Astrocyte (in vitro differentiated cells and primary cell): ENCODE results near the gene AOC3. TPM values are rescaled to one million over a fixed set of nuclear protein-coding genes. Genes with fewer than 3 reads are reported as not detected.
"Not testable (repeated sequence)": the region's sequence is repeated elsewhere in the genome, so short reads cannot be mapped to it uniquely, and the experiment has no call there.

Experiments
- DNase-seq: peaks from one replicate; pipeline ENCODE4 v3.0.0-alpha.2; 2010; ENCODE audit warnings: low read depth
- FAIRE-seq: peaks from 2 replicates; lab custom pipeline; 2011; peaks lifted over from hg19 to GRCh38; lab: Jason Lieb, UNC
- H2AFZ ChIP-seq: 2 replicates; pipeline ENCODE4 v1.6.0; 2012; ENCODE audit warnings: low read depth, low read length, inconsistent platforms
- H3K27ac ChIP-seq: 2 replicates; pipeline ENCODE4 v1.5.1; 2011; ENCODE audit warnings: low read depth, low read length, inconsistent platforms
- H3K27me3 ChIP-seq: 2 replicates; pipeline ENCODE4 v1.6.0; 2011; ENCODE audit warnings: low read length, inconsistent platforms; ENCODE audit not compliant: insufficient read depth
- H3K36me3 ChIP-seq: 2 replicates; pipeline ENCODE4 v1.5.1; 2011; ENCODE audit warnings: low read length, inconsistent platforms; ENCODE audit not compliant: insufficient read depth
- H3K4me1 ChIP-seq: 2 replicates; pipeline ENCODE4 v1.5.1; 2011; ENCODE audit warnings: low read length, inconsistent platforms; ENCODE audit not compliant: insufficient read depth
- H3K4me2 ChIP-seq: 2 replicates; pipeline ENCODE4 v1.6.0; 2012; ENCODE audit warnings: low read length, inconsistent platforms
- H3K4me3 ChIP-seq: 2 replicates; pipeline ENCODE4 v1.5.1; 2011; ENCODE audit warnings: low read depth, mild to moderate bottlenecking, low read length, inconsistent platforms; ENCODE audit not compliant: insufficient read depth
- H3K79me2 ChIP-seq: 2 replicates; pipeline ENCODE4 v1.6.0; 2012; ENCODE audit warnings: mild to moderate bottlenecking, low read length, inconsistent platforms; ENCODE audit not compliant: insufficient read depth
- H3K9ac ChIP-seq: 2 replicates; pipeline ENCODE4 v1.6.0; 2012; ENCODE audit warnings: mild to moderate bottlenecking, low read length, inconsistent platforms
- H3K9me3 ChIP-seq: 2 replicates; pipeline ENCODE4 v1.5.1; 2012; ENCODE audit warnings: low read depth, mild to moderate bottlenecking, low read length, inconsistent platforms; ENCODE audit not compliant: insufficient read depth
- H4K20me1 ChIP-seq: 2 replicates; pipeline ENCODE4 v1.6.0; 2012; ENCODE audit warnings: low read length, inconsistent platforms; ENCODE audit not compliant: insufficient read depth
- H3K27ac Mint-ChIP-seq: one replicate; pipeline ENCODE4 v1.8.0; 2021; ENCODE audit warnings: mild to moderate bottlenecking, mixed read lengths; ENCODE audit not compliant: unreplicated experiment
- H3K27me3 Mint-ChIP-seq: one replicate; pipeline ENCODE4 v1.8.0; 2021; ENCODE audit warnings: low read depth, mixed read lengths; ENCODE audit not compliant: unreplicated experiment
- H3K36me3 Mint-ChIP-seq: one replicate; pipeline ENCODE4 v1.8.0; 2021; ENCODE audit warnings: low read depth, mixed read lengths; ENCODE audit not compliant: unreplicated experiment
- H3K4me1 Mint-ChIP-seq: one replicate; pipeline ENCODE4 v1.8.0; 2021; ENCODE audit warnings: low read depth, mixed read lengths; ENCODE audit not compliant: unreplicated experiment
- H3K4me3 Mint-ChIP-seq: one replicate; pipeline ENCODE4 v1.8.0; 2021; ENCODE audit warnings: mild to moderate bottlenecking, moderate library complexity, mixed read lengths; ENCODE audit not compliant: unreplicated experiment
- H3K9me3 Mint-ChIP-seq: one replicate; pipeline ENCODE4 v1.8.0; 2021; ENCODE audit warnings: mild to moderate bottlenecking, mixed read lengths; ENCODE audit not compliant: unreplicated experiment
- EZH2 ChIP-seq: IDR thresholded peaks from 2 replicates; pipeline ENCODE4 v1.6.1; 2012; ENCODE audit warnings: mild to moderate bottlenecking, low read length, inconsistent platforms; ENCODE audit not compliant: insufficient read depth
- total RNA-seq: library from RNA; stranded (reverse); gene quantifications from 2 replicates; pipeline ENCODE4 v1.2.1, GENCODE V29; 2021
- TF ChIP-seq, protein P1 (sequence below): IDR thresholded peaks from 2 replicates; pipeline ENCODE4 v1.5.1; 2011; ENCODE audit warnings: low read depth, mild to moderate bottlenecking, inconsistent platforms, low read length, moderate library complexity; ENCODE audit not compliant: insufficient read depth

The AOC3 gene
- total RNA-seq, 1 donor from 2014 or later: 1.1 TPM

DNA sequence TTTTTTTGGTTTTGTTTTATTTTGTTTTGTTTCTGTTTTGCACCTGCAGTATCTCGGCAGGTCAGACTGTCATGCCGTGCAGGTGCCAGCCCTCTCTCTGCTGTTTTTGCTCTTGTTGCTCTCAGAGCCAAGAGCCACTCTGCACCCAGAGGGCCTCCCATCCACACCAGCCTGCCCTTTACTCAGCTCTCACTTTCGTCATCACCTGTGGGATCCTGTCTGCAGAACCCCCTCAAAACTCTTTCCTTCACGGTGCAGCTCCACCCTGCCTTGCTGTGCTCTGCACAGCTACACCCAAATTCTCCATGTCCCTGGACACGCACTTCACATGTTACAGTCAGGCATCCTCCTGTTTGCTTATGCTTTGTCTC, 2.6 kb downstream of the AOC3 start:
- Histone ChIP-seq H3K27me3 (peaks cover 5% of the 10 kb centered on the region), H3K9ac (no peak overlapping the region), H2AFZ (no peak overlapping the region), H3K79me2 (no peaks in the 10 kb centered on the region), H3K4me1 (no peaks in the 10 kb centered on the region), H3K9me3 (no peaks in the 10 kb centered on the region), H3K4me2 (no peak overlapping the region), H3K27ac (no peak overlapping the region), H4K20me1 (no peaks in the 10 kb centered on the region), H3K4me3 (no peak overlapping the region), H3K36me3 (no peaks in the 10 kb centered on the region)
- H3K4me1 Mint-ChIP-seq: peaks cover 2% of the 10 kb centered on the region
- no peak overlapping the region for H3K4me3 Mint-ChIP-seq
- DNase-seq: no peak
- H3K36me3 Mint-ChIP-seq: peaks cover 16% of the 10 kb centered on the region
- no peak overlapping the region for H3K27ac Mint-ChIP-seq
- H3K27me3 Mint-ChIP-seq: peaks cover 24% of the 10 kb centered on the region
- TF ChIP-seq, protein P1, sequence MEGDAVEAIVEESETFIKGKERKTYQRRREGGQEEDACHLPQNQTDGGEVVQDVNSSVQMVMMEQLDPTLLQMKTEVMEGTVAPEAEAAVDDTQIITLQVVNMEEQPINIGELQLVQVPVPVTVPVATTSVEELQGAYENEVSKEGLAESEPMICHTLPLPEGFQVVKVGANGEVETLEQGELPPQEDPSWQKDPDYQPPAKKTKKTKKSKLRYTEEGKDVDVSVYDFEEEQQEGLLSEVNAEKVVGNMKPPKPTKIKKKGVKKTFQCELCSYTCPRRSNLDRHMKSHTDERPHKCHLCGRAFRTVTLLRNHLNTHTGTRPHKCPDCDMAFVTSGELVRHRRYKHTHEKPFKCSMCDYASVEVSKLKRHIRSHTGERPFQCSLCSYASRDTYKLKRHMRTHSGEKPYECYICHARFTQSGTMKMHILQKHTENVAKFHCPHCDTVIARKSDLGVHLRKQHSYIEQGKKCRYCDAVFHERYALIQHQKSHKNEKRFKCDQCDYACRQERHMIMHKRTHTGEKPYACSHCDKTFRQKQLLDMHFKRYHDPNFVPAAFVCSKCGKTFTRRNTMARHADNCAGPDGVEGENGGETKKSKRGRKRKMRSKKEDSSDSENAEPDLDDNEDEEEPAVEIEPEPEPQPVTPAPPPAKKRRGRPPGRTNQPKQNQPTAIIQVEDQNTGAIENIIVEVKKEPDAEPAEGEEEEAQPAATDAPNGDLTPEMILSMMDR: no peak
- no peak for TF ChIP-seq EZH2
- no peak for FAIRE-seq
- H3K9me3 Mint-ChIP-seq: no peaks in the 10 kb centered on the region

DNA sequence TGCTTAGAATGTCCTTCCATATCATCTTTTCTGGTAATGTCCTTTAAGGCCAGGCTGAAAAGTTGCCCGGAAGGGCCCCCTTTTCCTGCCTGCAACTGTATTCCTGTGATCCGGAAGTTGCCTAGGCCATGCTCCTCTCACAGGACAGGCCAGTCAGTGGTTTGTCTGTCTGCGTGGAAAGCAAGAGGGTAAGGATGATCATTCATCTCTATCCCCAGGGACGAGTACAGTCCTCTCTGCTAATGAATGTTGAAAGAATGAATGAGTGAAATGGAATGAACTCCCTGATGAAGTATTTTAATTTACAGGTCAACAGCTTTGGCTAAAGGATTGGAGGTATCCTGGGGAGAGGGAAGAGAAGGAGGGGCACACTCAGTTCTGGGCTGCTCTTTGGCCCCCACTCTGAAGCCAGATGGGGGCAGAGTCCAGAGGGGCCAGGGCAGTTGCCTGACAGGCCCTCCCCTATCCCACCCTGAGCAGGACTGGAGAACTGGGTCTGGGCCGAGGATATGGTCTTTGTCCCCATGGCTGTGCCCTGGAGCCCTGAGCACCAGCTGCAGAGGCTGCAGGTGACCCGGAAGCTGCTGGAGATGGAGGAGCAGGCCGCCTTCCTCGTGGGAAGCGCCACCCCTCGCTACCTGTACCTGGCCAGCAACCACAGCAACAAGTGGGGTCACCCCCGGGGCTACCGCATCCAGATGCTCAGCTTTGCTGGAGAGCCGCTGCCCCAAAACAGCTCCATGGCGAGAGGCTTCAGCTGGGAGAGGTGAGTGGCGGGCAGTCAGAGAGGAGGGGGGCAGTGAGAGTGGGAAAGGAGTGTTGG, 3.2 kb downstream of the AOC3 start:
- Histone ChIP-seq H3K4me1 (no peaks in the 10 kb centered on the region), H3K79me2 (no peaks in the 10 kb centered on the region), H3K9me3 (no peaks in the 10 kb centered on the region), H3K36me3 (no peaks in the 10 kb centered on the region), H2AFZ (no peak overlapping the region), H3K4me2 (no peak overlapping the region), H3K9ac (no peak overlapping the region), H4K20me1 (no peaks in the 10 kb centered on the region), H3K27me3 (peaks cover 5% of the 10 kb centered on the region), H3K27ac (no peak overlapping the region), H3K4me3 (no peak overlapping the region)
- Mint-ChIP-seq H3K27ac (no peak overlapping the region), H3K27me3 (peaks cover 24% of the 10 kb centered on the region), H3K9me3 (no peaks in the 10 kb centered on the region), H3K4me3 (no peak overlapping the region), H3K36me3 (peaks cover 16% of the 10 kb centered on the region), H3K4me1 (peaks cover 3% of the 10 kb centered on the region)
- TF ChIP-seq, protein P1: no peak
- TF ChIP-seq EZH2: no peak
- FAIRE-seq: no peak
- no peak for DNase-seq

DNA sequence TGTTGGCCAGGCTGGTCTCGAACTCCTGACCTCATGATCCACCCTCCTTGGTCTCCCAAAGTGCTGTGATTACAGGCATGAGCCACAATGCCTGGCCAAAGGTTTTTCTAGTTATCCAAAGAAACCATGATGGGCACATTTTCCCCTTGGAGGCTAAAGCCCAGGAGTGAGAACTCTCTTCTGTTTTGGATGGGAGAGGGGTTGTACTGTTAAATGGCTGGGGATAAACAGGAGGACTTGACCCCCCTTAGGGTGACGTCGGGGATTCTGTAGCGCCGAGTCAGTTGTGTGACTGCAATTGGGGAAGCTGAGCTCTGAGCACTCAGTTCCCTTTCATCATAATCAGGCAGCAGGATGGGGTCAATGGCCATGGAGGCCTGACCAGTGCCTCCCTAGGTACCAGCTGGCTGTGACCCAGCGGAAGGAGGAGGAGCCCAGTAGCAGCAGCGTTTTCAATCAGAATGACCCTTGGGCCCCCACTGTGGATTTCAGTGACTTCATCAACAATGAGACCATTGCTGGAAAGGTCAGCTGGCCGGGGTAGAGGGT, 4.1 kb downstream of the AOC3 start:
- no peak overlapping the region for H3K27ac ChIP-seq
- H3K27me3 Mint-ChIP-seq: peaks cover 24% of the 10 kb centered on the region
- DNase-seq: no peak
- no peak for FAIRE-seq
- H3K27ac Mint-ChIP-seq: no peak overlapping the region
- H3K9ac ChIP-seq: no peak overlapping the region
- no peaks in the 10 kb centered on the region for H3K4me1 ChIP-seq
- H3K4me3 Mint-ChIP-seq: no peak overlapping the region
- no peaks in the 10 kb centered on the region for H4K20me1 ChIP-seq
- no peaks in the 10 kb centered on the region for H3K27me3 ChIP-seq
- no peak overlapping the region for H3K4me2 ChIP-seq
- no peak overlapping the region for H3K4me3 ChIP-seq
- TF ChIP-seq, protein P1: no peak
- no peak for TF ChIP-seq EZH2
- no peak overlapping the region for H2AFZ ChIP-seq
- no peaks in the 10 kb centered on the region for H3K9me3 Mint-ChIP-seq
- peaks cover 5% of the 10 kb centered on the region for H3K4me1 Mint-ChIP-seq
- no peaks in the 10 kb centered on the region for H3K9me3 ChIP-seq
- no peaks in the 10 kb centered on the region for H3K36me3 ChIP-seq
- H3K79me2 ChIP-seq: no peaks in the 10 kb centered on the region
- H3K36me3 Mint-ChIP-seq: peaks cover 16% of the 10 kb centered on the region

DNA sequence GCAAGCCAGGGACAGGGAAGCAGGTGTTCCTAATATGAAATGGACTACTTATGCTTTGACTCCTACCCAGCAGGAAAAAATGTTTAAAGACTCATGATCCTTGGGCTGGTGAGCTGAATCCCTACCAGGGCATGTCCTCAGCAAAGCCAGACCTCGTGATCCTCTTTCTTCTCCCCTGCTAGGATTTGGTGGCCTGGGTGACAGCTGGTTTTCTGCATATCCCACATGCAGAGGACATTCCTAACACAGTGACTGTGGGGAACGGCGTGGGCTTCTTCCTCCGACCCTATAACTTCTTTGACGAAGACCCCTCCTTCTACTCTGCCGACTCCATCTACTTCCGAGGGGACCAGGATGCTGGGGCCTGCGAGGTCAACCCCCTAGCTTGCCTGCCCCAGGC, 5.1 kb downstream of the AOC3 start:
- H3K36me3 Mint-ChIP-seq: peaks cover 16% of the 10 kb centered on the region
- H3K9me3 ChIP-seq, H3K4me2 ChIP-seq, DNase-seq, H3K4me1 ChIP-seq, FAIRE-seq, H3K4me3 ChIP-seq, H3K4me1 Mint-ChIP-seq, H3K79me2 ChIP-seq, H3K9ac ChIP-seq, H3K36me3 ChIP-seq, H3K27me3 ChIP-seq, H3K27ac Mint-ChIP-seq, H3K27ac ChIP-seq, H3K9me3 Mint-ChIP-seq, H2AFZ ChIP-seq, H3K4me3 Mint-ChIP-seq, H4K20me1 ChIP-seq: not testable (repeated sequence)
- peaks cover 24% of the 10 kb centered on the region for H3K27me3 Mint-ChIP-seq
